Large intestine (tissue), 3 donors: ENCODE results near the gene LIMD2. TPM values are rescaled to one million over a fixed set of nuclear protein-coding genes. Genes with fewer than 3 reads are reported as not detected.

Experiments used
- DNase-seq, 2 donors: peaks; one replicate each; pipeline versions ENCODE4 v3.0.0 to v3.0.0-alpha.2; 2013
- H3K27ac ChIP-seq: one replicate; pipeline ENCODE4 v1.5.1; 2013; ENCODE audit warnings: low read length
- H3K27me3 ChIP-seq: 2 replicates; pipeline ENCODE4 v1.6.1; 2013; ENCODE audit warnings: low read length; ENCODE audit not compliant: control insufficient read depth, insufficient read depth
- H3K36me3 ChIP-seq: 2 replicates; pipeline ENCODE4 v1.6.1; 2013; ENCODE audit warnings: low read length; ENCODE audit not compliant: control insufficient read depth, insufficient read depth
- H3K4me1 ChIP-seq: one replicate; pipeline ENCODE4 v1.6.1; 2013; ENCODE audit warnings: low read length; ENCODE audit not compliant: control insufficient read depth, insufficient read depth
- H3K4me3 ChIP-seq: one replicate; pipeline ENCODE4 v1.5.1; 2013; ENCODE audit warnings: low read length
- H3K9me3 ChIP-seq: one replicate; pipeline ENCODE4 v1.6.1; 2013; ENCODE audit warnings: mild to moderate bottlenecking, low read depth, low read length, moderate library complexity; ENCODE audit not compliant: control insufficient read depth
- WGBS: methylation state at CpG from one replicate; pipeline ENCODE4 v1.1.5; 2013; ENCODE audit warnings: low lambda C conversion rate; ENCODE audit not compliant: insufficient coverage; 5-methylcytosine and 5-hydroxymethylcytosine counted together
- polyA plus RNA-seq: library from polyadenylated mRNA; unstranded; fragments of 120-200 nt; gene quantifications from one replicate; pipeline ENCODE4 v1.2.1, GENCODE V29; 2013

LIMD2 gene
- polyA plus RNA-seq, 1 donor = 19.4 TPM

DNA sequence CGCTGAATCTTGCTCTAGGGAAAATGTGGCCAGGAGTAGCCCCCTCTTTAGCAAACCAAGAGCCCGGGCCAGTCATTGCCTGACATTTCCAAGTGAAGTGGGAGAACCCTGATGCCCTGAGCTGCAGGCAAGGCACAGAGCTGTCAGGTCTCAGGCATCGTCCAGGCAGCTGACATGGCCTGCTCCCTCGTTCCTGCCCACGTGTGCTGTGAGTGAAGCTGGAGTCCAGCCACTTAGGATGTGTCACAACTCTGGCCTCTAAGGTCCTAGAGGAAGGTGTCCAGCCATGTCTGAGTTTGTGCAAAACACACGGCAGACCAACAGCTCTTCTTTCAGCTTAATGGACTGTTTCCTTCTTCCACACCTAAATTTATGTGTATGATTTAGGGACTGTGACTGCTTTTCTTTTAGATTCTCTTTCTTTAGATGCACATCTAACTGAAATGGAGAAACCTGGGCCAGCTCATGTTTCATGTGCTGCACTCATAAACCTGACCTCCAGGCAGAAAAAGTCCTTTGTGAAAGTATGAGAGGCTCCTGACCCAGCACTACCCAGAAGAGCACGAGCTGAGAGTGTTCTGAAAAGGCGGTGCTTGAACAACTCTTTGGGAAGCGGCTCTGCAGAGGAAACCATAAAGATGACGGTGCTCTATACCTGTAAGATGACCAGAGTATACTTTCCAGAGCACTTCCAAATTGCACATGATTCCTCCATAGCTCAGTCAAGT, 14.8 kb upstream of the LIMD2 start:
- Histone ChIP-seq H3K4me1 (no peaks in the 10 kb centered on the region), H3K27ac (no peak overlapping the region), H3K4me3 (no peak overlapping the region), H3K27me3 (no peaks in the 10 kb centered on the region), H3K36me3 (peaks cover 39% of the 10 kb centered on the region), H3K9me3 (no peaks in the 10 kb centered on the region)
- WGBS = no CpG with 5 or more reads among the region's 10 CpGs
- DNase-seq = no peak

GRCh38 chr17:63709110-63709509, 9.2 kb upstream of the LIMD2 start:
- no peak overlapping the region for H3K27ac ChIP-seq
- no peak for DNase-seq
- peaks cover 54% of the 10 kb centered on the region for H3K36me3 ChIP-seq
- no peaks in the 10 kb centered on the region for H3K4me1 ChIP-seq
- 100% methylated on average over 1 of the region's 6 CpGs for WGBS
- H3K27me3 ChIP-seq = no peaks in the 10 kb centered on the region
- no peak overlapping the region for H3K4me3 ChIP-seq
- H3K9me3 ChIP-seq = no peaks in the 10 kb centered on the region

DNA sequence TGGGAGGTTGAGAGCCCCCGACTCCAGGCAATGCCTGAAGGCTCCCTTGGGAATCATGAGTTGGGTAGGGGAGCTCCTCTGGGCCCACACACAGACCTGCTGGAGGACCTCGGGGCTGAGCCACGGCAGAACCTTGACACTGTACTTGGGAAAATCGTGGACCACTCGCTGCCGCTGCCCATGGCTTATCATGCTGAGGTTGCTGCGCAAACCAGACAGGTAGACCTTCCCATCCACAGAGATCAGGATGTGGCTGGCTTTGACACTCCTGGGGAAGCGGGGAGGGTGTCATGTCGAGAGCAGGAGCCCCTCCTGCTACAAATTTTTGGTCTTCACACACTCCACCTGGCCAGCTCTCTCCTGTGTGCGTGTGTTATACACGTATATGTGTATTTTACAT, 7.2 kb upstream of the LIMD2 start:
- no CpG with 5 or more reads among the region's 11 CpGs for WGBS
- no peak for DNase-seq
- Histone ChIP-seq H3K4me1 (no peaks in the 10 kb centered on the region), H3K36me3 (peaks cover 60% of the 10 kb centered on the region), H3K27me3 (no peaks in the 10 kb centered on the region), H3K27ac (no peak overlapping the region), H3K9me3 (no peaks in the 10 kb centered on the region), H3K4me3 (no peak overlapping the region)

DNA sequence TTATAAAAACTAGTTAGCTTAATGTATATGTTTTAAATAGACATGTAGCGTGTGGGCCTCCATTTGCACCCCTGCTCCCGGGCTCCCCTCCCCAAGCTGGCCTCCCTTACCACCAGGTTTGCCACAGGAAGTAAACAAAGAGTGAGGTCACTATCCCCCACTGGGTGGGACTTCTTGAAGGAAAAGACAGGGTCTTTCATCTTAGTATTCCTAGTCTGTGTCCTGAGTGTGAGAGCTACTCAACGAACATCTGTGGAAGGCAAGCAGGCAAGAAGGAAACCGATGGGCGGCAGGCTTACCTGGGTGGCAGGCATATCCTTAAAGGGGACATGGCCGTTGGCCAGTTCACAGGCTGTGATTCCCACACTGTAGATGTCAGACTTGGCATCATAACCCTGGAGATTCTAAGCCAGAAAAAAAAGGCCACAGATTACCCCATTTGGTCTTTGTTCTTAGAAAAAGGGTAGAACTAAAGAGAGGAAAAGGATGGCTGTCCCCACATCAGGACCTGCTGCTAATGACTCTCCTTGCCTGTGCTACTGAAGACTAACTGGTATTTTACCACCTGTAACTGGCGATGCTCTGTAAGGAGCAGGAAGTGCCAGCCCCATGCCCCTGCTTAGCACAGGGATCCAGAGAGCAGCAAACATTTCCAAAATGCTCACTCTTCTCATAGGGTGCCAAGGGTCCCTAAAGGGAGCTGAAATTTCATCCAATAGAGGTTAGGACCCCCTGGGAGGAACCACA, 6.6 kb upstream of the LIMD2 start:
- peaks cover 54% of the 10 kb centered on the region for H3K36me3 ChIP-seq
- no CpG with 5 or more reads among the region's 7 CpGs for WGBS
- no peak for DNase-seq
- no peaks in the 10 kb centered on the region for H3K4me1 ChIP-seq
- H3K4me3 ChIP-seq = no peak overlapping the region
- no peaks in the 10 kb centered on the region for H3K9me3 ChIP-seq
- H3K27ac ChIP-seq = no peak overlapping the region
- H3K27me3 ChIP-seq = no peaks in the 10 kb centered on the region

DNA sequence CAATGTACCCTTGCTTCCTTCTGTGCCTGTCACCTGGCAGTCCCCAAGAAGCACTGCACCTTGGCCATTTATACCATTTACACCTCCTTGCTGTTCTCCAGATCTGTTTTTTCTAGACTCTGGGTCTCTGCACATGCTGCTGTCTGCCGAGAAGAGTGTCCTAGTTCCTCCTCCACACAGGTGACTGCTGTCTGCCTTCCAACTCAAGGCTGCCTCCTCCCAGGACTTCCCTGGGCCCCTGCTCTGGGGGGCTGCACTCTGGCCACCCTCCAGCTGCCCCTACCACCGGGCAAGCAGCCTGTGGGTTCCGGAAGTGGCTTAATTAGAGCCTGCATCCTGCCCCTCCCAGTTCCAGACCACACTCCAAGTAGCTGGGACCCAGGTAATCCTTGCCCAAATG, 5.7 kb upstream of the LIMD2 start:
- WGBS = no CpG with 5 or more reads among the region's 3 CpGs
- peaks cover 4% of the 10 kb centered on the region for H3K4me1 ChIP-seq
- H3K36me3 ChIP-seq = peaks cover 53% of the 10 kb centered on the region
- H3K4me3 ChIP-seq = no peak overlapping the region
- peaks cover 8% of the 10 kb centered on the region for H3K9me3 ChIP-seq
- DNase-seq = no peak
- peaks cover 8% of the 10 kb centered on the region for H3K27me3 ChIP-seq
- no peak overlapping the region for H3K27ac ChIP-seq

GRCh38 chr17:63704836-63705235, 4.9 kb upstream of the LIMD2 start:
- no CpG with 5 or more reads among the region's 9 CpGs for WGBS
- Histone ChIP-seq H3K4me3 (no peak overlapping the region), H3K27me3 (peaks cover 8% of the 10 kb centered on the region), H3K36me3 (peaks cover 46% of the 10 kb centered on the region), H3K27ac (no peak overlapping the region), H3K4me1 (peaks cover 4% of the 10 kb centered on the region), H3K9me3 (peaks cover 8% of the 10 kb centered on the region)
- DNase-seq = no peak

- no peak overlapping the region for H3K27ac ChIP-seq
- no CpG with 5 or more reads among the region's 11 CpGs for WGBS
Observed at GRCh38 chr17:63704259-63704576, 4.3 kb upstream of the LIMD2 start.

DNA sequence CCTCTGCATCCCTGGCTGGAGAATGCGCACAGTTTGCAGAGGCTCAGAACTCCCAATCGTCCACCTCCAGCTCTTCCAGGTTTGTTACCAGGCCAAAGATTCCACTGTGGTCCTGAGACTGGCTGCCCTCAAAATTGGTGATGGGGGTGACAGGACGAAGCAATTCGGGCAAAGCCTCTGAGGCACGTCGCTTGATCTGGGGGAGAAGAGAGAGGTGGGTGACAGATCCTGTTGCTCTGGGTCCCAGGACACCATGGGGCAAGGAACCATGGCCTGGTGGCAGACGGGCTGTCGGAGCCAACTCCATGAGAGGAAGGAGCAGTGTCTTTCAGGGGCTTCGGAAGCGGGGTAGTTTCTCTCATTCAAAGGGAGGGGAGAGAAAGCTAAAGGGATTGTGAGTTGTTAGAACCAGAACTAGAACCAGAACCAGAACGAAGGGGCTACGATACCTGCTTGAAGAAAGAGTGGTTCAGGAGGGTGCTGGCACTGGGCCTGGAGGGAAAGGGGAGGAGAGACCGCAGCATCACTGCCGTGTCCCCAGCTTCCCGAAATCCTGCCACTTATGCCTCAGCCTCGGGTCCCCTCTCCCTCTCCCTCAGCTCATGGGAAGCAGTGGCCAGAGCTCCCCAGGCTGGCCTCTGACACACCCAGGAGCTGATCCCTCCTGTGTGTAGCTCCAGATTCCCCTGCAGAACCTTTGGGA, 3.8 kb upstream of the LIMD2 start:
- WGBS = 94% methylated on average over 2 of the region's 16 CpGs
- no peak for DNase-seq
- Histone ChIP-seq H3K4me1 (peaks cover 8% of the 10 kb centered on the region), H3K4me3 (no peak overlapping the region), H3K9me3 (peaks cover 11% of the 10 kb centered on the region), H3K27ac (no peak overlapping the region), H3K36me3 (peaks cover 36% of the 10 kb centered on the region), H3K27me3 (peaks cover 16% of the 10 kb centered on the region)

More at GRCh38 chr17:63704259-63704576, 4.3 kb upstream of the LIMD2 start:
- Histone ChIP-seq H3K9me3 (peaks cover 9% of the 10 kb centered on the region), H3K36me3 (peaks cover 42% of the 10 kb centered on the region), H3K27me3 (peaks cover 11% of the 10 kb centered on the region), H3K4me3 (no peak overlapping the region), H3K4me1 (peaks cover 4% of the 10 kb centered on the region)
- no peak for DNase-seq

GRCh38 chr17:63703029-63703428, 3.1 kb upstream of the LIMD2 start:
- H3K27ac ChIP-seq = no peak overlapping the region

DNA sequence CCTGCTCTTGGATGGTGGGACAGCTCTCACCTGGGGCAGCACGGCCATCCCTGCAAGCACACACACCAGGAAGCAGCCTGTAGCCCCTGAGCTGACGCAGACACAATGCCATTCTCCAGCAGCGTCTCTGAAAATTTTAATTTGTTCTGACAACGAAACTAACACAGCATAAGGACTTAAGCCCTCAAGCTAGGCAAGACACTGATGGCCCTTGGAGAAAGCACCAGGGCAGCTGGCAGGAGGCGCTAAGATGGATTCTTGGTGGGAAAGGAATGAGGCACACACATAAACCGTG, 2.7 kb upstream of the LIMD2 start:
- H3K27me3 ChIP-seq = peaks cover 20% of the 10 kb centered on the region
- H3K36me3 ChIP-seq = peaks cover 34% of the 10 kb centered on the region
- no CpG with 5 or more reads among the region's 6 CpGs for WGBS
- H3K4me1 ChIP-seq = peaks cover 8% of the 10 kb centered on the region
- H3K9me3 ChIP-seq = peaks cover 11% of the 10 kb centered on the region
- H3K4me3 ChIP-seq = no peak overlapping the region
- H3K27ac ChIP-seq = no peak overlapping the region
- no peak for DNase-seq

More at GRCh38 chr17:63703029-63703428, 3.1 kb upstream of the LIMD2 start:
- Histone ChIP-seq H3K27me3 (peaks cover 20% of the 10 kb centered on the region), H3K9me3 (peaks cover 11% of the 10 kb centered on the region), H3K36me3 (peaks cover 34% of the 10 kb centered on the region), H3K4me1 (peaks cover 8% of the 10 kb centered on the region), H3K4me3 (no peak overlapping the region)
- DNase-seq = no peak
- WGBS = 90% methylated on average over 2 of the region's 5 CpGs
